WI38 (cell line): ENCODE measurements around the gene CTNNA2.

Source experiments
- H3K4me3 ChIP-seq: 2 replicates; pipeline ENCODE4 v1.5.1; 2011; ENCODE audit warnings: low read depth, mild to moderate bottlenecking, control low read depth, low read length
- TF ChIP-seq, protein P1 (sequence below): IDR thresholded peaks from 2 replicates; pipeline ENCODE4 v1.5.1; 2012; ENCODE audit warnings: low read depth, mild to moderate bottlenecking, control low read depth, low read length

The CTNNA2 gene

DNA sequence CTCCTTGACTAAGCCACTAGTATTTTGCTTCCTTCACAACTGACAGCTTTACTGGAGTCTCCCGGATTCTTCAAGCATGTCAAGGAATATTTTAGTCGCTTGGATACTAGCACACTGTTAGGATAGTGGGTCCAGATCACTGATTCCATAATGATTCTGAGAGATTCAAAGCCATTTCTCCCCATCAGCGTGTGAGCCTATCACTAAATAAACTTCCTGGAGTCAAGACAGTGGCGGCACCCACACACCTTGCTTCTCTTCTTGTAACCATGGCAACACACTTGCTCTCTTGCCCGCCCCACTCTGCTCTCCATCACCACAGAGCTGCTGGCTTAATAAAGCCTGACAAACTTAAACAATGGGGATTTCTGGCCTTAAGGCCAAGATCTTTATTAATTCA, 546.6 kb downstream of the CTNNA2 start:
- H3K4me3 ChIP-seq: no peak overlapping the region

DNA sequence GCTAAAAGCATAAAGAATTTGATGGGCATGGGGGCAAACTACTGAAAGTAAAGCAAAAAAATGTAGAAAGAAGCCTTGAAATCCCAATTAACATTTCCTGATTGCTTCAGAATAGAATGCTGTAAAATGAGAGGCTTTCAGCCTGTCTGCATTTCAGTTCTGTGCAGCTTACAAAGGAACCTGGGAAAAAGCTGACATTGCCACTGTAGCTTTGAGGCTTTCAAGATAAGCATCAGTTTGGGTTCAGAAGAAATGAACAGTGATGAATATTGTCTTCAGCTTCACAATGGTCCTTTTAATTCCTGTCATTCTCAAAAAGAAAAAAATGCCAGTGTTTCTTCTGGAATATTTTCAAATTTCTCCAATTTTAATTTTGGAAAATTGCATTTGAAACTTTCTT, 549.0 kb downstream of the CTNNA2 start:
- no peak overlapping the region for H3K4me3 ChIP-seq
- TF ChIP-seq, protein P1, sequence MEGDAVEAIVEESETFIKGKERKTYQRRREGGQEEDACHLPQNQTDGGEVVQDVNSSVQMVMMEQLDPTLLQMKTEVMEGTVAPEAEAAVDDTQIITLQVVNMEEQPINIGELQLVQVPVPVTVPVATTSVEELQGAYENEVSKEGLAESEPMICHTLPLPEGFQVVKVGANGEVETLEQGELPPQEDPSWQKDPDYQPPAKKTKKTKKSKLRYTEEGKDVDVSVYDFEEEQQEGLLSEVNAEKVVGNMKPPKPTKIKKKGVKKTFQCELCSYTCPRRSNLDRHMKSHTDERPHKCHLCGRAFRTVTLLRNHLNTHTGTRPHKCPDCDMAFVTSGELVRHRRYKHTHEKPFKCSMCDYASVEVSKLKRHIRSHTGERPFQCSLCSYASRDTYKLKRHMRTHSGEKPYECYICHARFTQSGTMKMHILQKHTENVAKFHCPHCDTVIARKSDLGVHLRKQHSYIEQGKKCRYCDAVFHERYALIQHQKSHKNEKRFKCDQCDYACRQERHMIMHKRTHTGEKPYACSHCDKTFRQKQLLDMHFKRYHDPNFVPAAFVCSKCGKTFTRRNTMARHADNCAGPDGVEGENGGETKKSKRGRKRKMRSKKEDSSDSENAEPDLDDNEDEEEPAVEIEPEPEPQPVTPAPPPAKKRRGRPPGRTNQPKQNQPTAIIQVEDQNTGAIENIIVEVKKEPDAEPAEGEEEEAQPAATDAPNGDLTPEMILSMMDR: no peak

More for the DNA sequence above, 546.6 kb downstream of the CTNNA2 start:
- TF ChIP-seq, protein P1: no peak

DNA sequence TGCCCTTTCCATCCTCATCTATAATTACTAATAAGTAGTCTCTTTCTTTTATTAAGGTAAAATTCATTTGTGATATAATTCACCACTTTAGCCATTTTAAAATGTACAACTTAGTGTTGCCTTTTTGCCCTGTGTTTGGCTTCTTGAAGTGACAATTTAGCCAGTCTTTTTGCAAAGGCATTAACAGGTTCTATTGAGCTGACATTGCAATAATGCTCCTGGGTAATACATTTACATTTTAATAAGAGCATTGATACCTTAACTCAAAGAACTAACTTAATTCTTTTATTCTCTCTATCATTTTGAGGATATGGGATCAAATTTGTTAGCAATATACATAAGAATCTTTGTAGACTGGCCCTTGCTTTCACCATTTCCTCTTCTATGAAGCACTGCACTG, 549.4 kb downstream of the CTNNA2 start:
- H3K4me3 ChIP-seq: no peak overlapping the region
- TF ChIP-seq, protein P1: no peak

DNA sequence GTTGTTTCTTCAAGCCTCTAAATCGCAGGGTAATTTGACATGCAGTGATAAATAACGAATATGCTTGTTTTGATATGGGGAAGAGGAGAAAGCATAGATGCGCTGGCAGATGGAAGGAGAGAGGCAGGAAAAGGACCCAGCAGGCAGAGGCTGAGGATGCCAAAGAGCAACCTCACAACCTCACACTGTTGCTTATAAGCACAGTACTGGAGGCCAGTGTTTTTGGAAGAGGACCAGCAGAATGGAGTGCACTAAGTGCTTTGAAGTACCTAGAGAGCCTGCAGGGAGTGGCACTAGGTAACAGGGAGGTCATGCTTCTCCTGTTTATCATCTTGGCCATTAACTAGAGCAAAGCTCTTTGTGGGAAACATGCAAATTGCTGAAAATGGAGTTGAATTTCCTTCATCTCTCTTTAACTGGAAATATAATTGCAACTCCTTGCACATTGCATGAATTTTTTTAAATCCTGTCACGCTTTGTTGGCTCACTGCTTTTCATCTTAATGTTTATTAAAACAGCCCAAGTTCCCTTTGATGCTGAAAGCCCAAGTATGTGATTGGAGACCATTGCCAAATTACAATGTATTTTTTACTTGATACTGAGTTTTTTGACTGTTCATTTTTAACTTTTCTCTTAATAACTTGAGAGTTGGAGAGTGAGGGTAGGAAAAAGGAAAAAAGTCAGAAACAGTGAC, 555.3 kb downstream of the CTNNA2 start:
- TF ChIP-seq, protein P1: no peak
- H3K4me3 ChIP-seq: no peak overlapping the region

DNA sequence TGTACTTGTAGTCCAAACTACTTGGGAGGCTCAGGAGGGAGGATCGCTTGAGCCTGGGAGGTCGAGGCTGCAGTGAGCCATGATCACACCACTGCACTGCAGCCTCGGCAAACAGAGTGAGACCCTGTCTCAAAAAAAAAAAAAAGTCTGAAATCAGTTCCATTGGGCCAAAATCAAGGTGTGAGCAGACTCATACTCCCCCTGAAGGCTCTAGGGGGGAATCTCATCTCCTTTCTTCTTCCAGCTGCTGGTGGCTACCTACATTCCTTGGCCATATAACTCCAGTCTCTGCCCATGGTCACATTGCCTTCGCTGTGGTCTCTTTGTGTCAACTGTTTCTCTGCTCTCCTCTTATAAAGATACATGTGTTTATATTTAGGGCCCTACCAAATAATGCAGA, 557.7 kb downstream of the CTNNA2 start:
- H3K4me3 ChIP-seq: no peak overlapping the region
- TF ChIP-seq, protein P1: no peak

DNA sequence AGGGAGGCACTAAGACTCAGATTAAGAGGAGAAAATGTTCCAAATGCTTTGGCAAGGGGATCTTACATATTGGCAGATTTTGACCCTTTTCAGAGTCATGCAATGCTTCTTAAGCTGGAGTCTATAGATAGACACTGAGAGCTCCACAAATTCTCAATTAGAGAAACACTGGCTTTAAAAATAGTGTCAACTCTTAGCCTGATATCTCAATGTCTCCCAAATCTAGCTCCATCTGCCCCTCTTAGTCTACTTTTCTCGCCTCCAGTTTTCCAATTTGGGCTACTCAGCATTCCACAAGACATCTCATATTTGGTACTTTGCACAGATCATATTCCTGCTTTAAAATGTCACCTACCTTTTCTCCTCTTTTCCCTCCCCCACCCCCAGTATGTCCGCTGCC, 559.1 kb downstream of the CTNNA2 start:
- H3K4me3 ChIP-seq: no peak overlapping the region
- TF ChIP-seq, protein P1: no peak

DNA sequence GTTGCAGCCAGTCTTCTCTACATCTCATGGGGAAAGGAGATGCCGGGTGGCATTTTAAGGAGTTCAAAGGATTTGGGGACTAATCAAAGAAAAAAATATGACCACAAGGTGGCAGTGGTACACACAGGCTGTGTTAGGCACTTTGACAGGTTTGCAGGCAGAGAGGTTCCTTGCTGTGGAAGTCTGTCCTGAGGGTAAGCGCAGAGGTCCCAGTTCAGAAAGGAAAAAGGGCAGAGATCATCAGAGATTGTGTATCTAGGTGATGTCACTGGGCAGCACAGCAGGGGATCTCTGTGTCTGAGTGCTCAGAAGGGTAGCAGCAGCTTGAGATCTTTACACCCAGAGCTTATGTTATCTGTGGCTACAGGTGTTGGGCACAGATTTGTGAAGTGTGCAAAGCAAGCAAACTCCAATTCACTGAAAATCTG, 560.3 kb downstream of the CTNNA2 start:
- TF ChIP-seq, protein P1: peak; percentile 58
- no peak overlapping the region for H3K4me3 ChIP-seq
